Endothelial cell of hepatic sinusoid (primary cell): Measurements from ENCODE around the gene IDS.

Experiments used
- in situ Hi-C: cut with HindIII; loops from 2 replicates; pipeline ENCODE4 v1.10.0; 2017; ENCODE audit warnings: low sequenced_read_pairs

IDS gene

DNA sequence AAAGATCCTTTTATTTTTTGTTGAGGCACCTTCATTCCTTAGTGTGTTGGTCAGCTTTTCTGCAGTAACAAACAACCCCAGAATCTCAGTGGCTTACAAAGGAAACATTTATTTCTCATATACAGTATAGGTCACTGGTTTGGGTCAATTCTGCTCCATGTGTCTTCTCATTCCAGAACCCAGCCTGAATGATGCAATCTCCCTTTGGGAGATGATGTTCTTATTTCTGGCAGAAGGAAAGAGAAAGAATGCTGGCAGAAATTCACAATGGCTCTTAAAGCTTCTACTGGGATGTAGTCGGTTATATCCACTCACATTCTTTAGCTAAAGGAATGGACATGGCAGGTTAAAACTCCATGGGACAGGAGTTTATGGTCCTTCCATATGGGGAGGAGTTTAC lies 42.3 kb downstream of the IDS start:
- in situ Hi-C loops, result no loop called here

DNA sequence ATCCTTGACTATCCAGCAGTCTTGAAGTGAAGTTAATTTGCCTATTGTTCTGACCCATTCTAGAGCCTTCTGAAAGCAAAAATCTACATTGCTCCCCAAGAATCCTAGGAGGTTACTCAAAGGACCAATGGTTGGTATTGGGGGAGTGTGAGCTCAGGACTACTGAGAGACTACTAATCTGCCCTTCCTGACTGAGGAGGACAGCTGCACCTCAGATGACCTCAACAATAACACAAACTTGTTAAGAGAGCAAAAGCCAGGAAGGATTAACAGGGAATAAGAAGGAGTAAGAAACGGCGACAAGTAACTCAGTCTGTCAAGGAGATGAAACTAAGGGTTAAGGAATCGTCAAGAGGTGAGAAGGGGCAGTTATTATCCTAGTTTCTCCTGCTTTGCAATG lies 43.4 kb downstream of the IDS start:
- in situ Hi-C loops, result no loop called here

GRCh38 chrX:149458586-149458985 lies 46.5 kb downstream of the IDS start:
- in situ Hi-C loops, result no loop called here

GRCh38 chrX:149456476-149457245 lies 48.4 kb downstream of the IDS start:
- in situ Hi-C loops, result no loop called here

- in situ Hi-C loops, result no loop called here
Measured at GRCh38 chrX:149455934-149456333, 49.2 kb downstream of the IDS start.

DNA sequence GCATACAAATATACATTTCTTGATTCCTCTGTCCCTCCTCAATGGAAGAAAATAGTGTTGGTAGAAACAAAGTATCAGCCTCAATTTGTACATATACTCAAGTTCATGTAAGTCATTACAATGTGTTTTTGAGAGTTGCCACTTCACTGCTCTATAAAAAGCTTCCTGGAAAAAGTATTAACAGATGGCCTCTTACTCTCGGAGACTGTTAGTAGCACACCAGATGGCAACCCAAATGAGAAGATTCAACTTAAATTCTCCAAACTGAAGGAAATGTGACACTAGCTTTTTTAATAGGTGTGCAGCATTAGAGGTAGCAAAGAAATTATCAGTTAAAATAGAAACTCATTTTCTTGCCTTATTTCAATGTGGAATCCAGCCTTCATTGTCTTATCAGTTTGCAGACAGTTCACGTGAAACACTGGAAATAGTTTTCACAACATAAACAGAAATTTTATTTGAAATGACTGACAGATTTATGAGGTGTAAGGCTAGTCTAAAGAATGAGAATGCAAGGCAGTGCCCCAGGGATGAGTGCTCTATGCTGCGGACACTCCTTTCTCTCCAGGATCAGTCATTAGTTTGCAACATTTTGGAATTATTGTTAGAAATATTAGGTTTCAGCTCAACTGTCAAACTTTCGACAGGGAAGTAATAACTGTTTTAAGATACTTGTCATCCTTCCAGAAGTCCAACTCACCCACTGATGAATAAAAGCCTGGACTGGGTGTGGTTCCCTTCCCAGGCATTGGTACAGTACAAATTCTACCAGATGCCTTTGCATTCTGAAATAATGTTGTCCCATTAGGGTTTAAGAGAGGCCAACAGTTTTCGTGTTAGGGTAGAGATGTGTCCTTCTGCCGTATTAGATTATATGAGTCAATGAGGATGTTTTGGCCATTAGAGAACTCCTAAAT lies 50.9 kb downstream of the IDS start:
- in situ Hi-C loops, result no loop called here

GRCh38 chrX:149453030-149453429 lies 52.1 kb downstream of the IDS start:
- in situ Hi-C loops, result no loop called here

- in situ Hi-C loops, result no loop called here
Measured at GRCh38 chrX:149433451-149433850, 71.7 kb downstream of the IDS start.

GRCh38 chrX:149433051-149433450 lies 72.1 kb downstream of the IDS start:
- in situ Hi-C loops, result no loop called here
